ENCODE measurements around the gene PLCL2. TPM values are rescaled to one million over a fixed set of nuclear protein-coding genes. Genes with fewer than 3 reads are reported as not detected.

Gene PLCL2
- total RNA-seq, 1 experiment from 2014 or later = 32.1 TPM

DNA sequence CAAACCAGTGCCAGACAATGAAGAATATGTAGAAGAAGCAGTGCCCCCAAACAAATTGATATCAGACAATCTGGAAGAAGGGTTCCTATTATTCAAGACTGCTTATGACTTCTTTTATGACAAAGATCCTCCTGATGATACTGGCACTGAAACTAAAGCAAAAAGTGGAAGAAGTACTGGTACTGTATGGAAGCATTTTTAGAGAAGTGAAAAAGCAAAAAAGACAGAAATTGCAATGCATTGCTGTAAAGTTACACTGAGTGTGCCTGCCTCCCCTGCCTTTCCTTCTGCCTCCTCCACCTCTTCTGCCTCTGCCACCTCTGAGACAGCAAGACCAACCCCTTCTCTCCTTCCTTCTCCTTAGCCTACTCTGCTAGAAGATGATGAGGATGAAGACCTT, 167.6 kb downstream of the PLCL2 start:
- H3K4me1 ChIP-seq (ENCODE audit: insufficient read depth, low read length) = no peaks in the 10 kb centered on the region
- H3T11ph ChIP-seq (ENCODE audit: low read length) = no peak overlapping the region
- no peak overlapping the region for H3K27ac Mint-ChIP-seq
- no peak overlapping the region for H2BK5ac ChIP-seq (ENCODE audit: insufficient read length, low read length)
- DNase-seq = no peak
- H4K8ac ChIP-seq (replicated peaks; ENCODE audit: insufficient read length, low read depth, low read length) = no peak overlapping the region
- H4K5ac ChIP-seq (ENCODE audit: insufficient read length, low read depth, low read length) = no peak overlapping the region
- no peak overlapping the region for H2BK15ac ChIP-seq (ENCODE audit: low read depth, low read length)
- H3K79me1 ChIP-seq (ENCODE audit: insufficient read depth, low read depth, low read length, poor library complexity, severe bottlenecking) = no peaks in the 10 kb centered on the region
- H2BK12ac ChIP-seq (ENCODE audit: insufficient read length, low read depth, low read length) = no peak overlapping the region
- no peak overlapping the region for H3K4ac ChIP-seq (ENCODE audit: low read depth, low read length)
- H3K27me3 ChIP-seq (ENCODE audit: insufficient read depth, low read length) = no peaks in the 10 kb centered on the region
- TF ChIP-seq, protein P1, sequence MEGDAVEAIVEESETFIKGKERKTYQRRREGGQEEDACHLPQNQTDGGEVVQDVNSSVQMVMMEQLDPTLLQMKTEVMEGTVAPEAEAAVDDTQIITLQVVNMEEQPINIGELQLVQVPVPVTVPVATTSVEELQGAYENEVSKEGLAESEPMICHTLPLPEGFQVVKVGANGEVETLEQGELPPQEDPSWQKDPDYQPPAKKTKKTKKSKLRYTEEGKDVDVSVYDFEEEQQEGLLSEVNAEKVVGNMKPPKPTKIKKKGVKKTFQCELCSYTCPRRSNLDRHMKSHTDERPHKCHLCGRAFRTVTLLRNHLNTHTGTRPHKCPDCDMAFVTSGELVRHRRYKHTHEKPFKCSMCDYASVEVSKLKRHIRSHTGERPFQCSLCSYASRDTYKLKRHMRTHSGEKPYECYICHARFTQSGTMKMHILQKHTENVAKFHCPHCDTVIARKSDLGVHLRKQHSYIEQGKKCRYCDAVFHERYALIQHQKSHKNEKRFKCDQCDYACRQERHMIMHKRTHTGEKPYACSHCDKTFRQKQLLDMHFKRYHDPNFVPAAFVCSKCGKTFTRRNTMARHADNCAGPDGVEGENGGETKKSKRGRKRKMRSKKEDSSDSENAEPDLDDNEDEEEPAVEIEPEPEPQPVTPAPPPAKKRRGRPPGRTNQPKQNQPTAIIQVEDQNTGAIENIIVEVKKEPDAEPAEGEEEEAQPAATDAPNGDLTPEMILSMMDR (conservative IDR thresholded peaks at IDR 0.05) = no peak
- H3K23ac ChIP-seq (ENCODE audit: insufficient read length, low read depth, low read length) = no peak overlapping the region
- no peak overlapping the region for H4K91ac ChIP-seq (ENCODE audit: insufficient read length, low read depth, low read length)
- H3K27me3 Mint-ChIP-seq (ENCODE audit: low read depth) = no peaks in the 10 kb centered on the region
- H3K23me2 ChIP-seq (ENCODE audit: insufficient read length, low read depth, low read length, poor library complexity, severe bottlenecking) = no peaks in the 10 kb centered on the region
- no peak overlapping the region for H3K27ac ChIP-seq (ENCODE audit: insufficient read length, low read depth, low read length)
- no peaks in the 10 kb centered on the region for H3K79me2 ChIP-seq (ENCODE audit: insufficient read depth, low read length)
- no peak overlapping the region for H2BK120ac ChIP-seq (ENCODE audit: low read depth, low read length, poor library complexity, severe bottlenecking)
- peaks cover 2 to 34% (median 16%) of the 10 kb centered on the region in 3 experiments; a peak in 5 of 7 replicates for H3K36me3 Mint-ChIP-seq (ENCODE audit: insufficient read depth in 1 of 3, low read depth in 3 of 3)
- H3K4me3 Mint-ChIP-seq = no peak overlapping the region
- no peak overlapping the region for H3K4me2 ChIP-seq (ENCODE audit: insufficient read depth, insufficient read length, low read length)
- H3K9me3 ChIP-seq (ENCODE audit: control insufficient read depth, low read depth, low read length) = no peaks in the 10 kb centered on the region
- peaks cover 14 to 23% of the 10 kb centered on the region in 2 experiments for H3K4me1 Mint-ChIP-seq
- H3K56ac ChIP-seq (ENCODE audit: insufficient read length, low read depth, low read length) = no peak overlapping the region
- H2BK20ac ChIP-seq (ENCODE audit: low read depth, low read length, poor library complexity, severe bottlenecking) = no peak overlapping the region
- no peak overlapping the region for H3K18ac ChIP-seq (ENCODE audit: insufficient read length, low read depth, low read length)
- no peak overlapping the region for H2AK5ac ChIP-seq (ENCODE audit: insufficient read length, low read length)
- H3K14ac ChIP-seq (ENCODE audit: insufficient read depth, low read length) = no peak overlapping the region
- H4K20me1 ChIP-seq (ENCODE audit: control insufficient read depth, insufficient read depth, insufficient read length) = no peaks in the 10 kb centered on the region
- peaks cover 0 to 7% of the 10 kb centered on the region in 2 experiments; a peak in 3 of 5 replicates for H3K9me3 Mint-ChIP-seq
- H2AFZ ChIP-seq (ENCODE audit: low read length) = no peak overlapping the region
- no peak overlapping the region for H3K9ac ChIP-seq (ENCODE audit: extremely low read depth, insufficient read length, low read length)
